Lower leg skin (tissue), 4 donors: ENCODE data around the gene KCNQ4. TPM values are rescaled to one million over a fixed set of nuclear protein-coding genes. Genes with fewer than 3 reads are reported as not detected.
A peak's percentile ranks its signal among the peaks of the same experiment; 100 is the strongest.

ENCODE experiments used
- DNase-seq, 2 donors: peaks; one replicate each; pipeline ENCODE4 v3.0.0-alpha.2; 2019; ENCODE audit warnings: low spot score in 2 of 2
- H3K4me3 ChIP-seq: fragments of 200-600 bp; sonication (generic); 2 replicates; pipeline ENCODE4 v1.5.1; 2017; ENCODE audit warnings: mild to moderate bottlenecking, low read depth; ENCODE audit not compliant: poor library complexity, severe bottlenecking
- CTCF ChIP-seq, 3 donors: fragments of 450-650 bp; IDR thresholded peaks; one replicate each; pipeline ENCODE4 v1.5.1; 2016; ENCODE audit warnings: antibody characterized with exemption in 3 of 3, mild to moderate bottlenecking in 3 of 3, moderate library complexity in 2 of 3
- POLR2A ChIP-seq, 2 donors: fragments of 450-650 bp; IDR thresholded peaks; one replicate each; pipeline ENCODE4 v1.6.1; 2016 to 2017; ENCODE audit warnings: antibody characterized with exemption in 2 of 2, mild to moderate bottlenecking in 1 of 2, moderate library complexity in 1 of 2
- WGBS, 2 donors: methylation state at CpG; one replicate each; pipeline ENCODE4 v1.1.5; 2018; 5-methylcytosine and 5-hydroxymethylcytosine counted together
- intact Hi-C: fragments of 100-400 bp; cut with DNase I; formaldehyde crosslinking; loops from one replicate; pipeline ENCODE4 v1.15.0; 2023; ENCODE audit warnings: low total_unique reads
- total RNA-seq, 4 donors: library from RNA; depleted of rRNA; stranded (reverse); fragments of >200 nt; gene quantifications; one replicate each; pipeline ENCODE4 v1.1.0, GENCODE V29; 2016

The KCNQ4 gene
- total RNA-seq, 4 donors from 2014 or later, result 1.3 to 2.7 (median 2.0) TPM

GRCh38 chr1:40751802-40752201 lies 31.8 kb upstream of the KCNQ4 start:
- DNase-seq, result no peak
- no peak for TF ChIP-seq CTCF (IDR thresholded peaks at IDR 0.05)
- TF ChIP-seq POLR2A (IDR thresholded peaks at IDR 0.05), result no peak
- no peak overlapping the region for H3K4me3 ChIP-seq
- WGBS, 2 donors, result 42 to 58% methylated on average over 4 of the region's 4 CpGs
- intact Hi-C loops, result no loop called here

GRCh38 chr1:40753142-40753882 lies 30.3 kb upstream of the KCNQ4 start:
- no peak for DNase-seq
- no peak overlapping the region for H3K4me3 ChIP-seq
- intact Hi-C loops, result no loop called here
- 89% methylated on average over 8 of the region's 8 CpGs for WGBS, 2 donors
- TF ChIP-seq POLR2A (IDR thresholded peaks at IDR 0.05) (no peak), CTCF (IDR thresholded peaks at IDR 0.05) (no peak)

- H3K4me3 ChIP-seq, result no peak overlapping the region
- WGBS, 2 donors, result 81 to 88% methylated on average over 8 of the region's 8 CpGs
- no peak for DNase-seq
- no peak for TF ChIP-seq POLR2A (IDR thresholded peaks at IDR 0.05)
- TF ChIP-seq CTCF (IDR thresholded peaks at IDR 0.05), result no peak
- intact Hi-C loops, result no loop called here
Measured at GRCh38 chr1:40754201-40754600, 29.4 kb upstream of the KCNQ4 start.

GRCh38 chr1:40755067-40755466 lies 28.5 kb upstream of the KCNQ4 start:
- DNase-seq, result peak in 1 of 2 donors; percentile 19
- no peak overlapping the region for H3K4me3 ChIP-seq
- TF ChIP-seq POLR2A (IDR thresholded peaks at IDR 0.05), result no peak
- no peak for TF ChIP-seq CTCF (IDR thresholded peaks at IDR 0.05)
- intact Hi-C loops, result no loop called here
- WGBS, 2 donors, result 61 to 68% methylated on average over 4 of the region's 4 CpGs

GRCh38 chr1:40756523-40756922 lies 27.1 kb upstream of the KCNQ4 start:
- intact Hi-C loops, result no loop called here
- no peak for DNase-seq
- H3K4me3 ChIP-seq, result no peak overlapping the region
- TF ChIP-seq POLR2A (IDR thresholded peaks at IDR 0.05) (no peak), CTCF (IDR thresholded peaks at IDR 0.05) (no peak)
- WGBS, 2 donors, result 91 to 95% methylated on average over 3 of the region's 3 CpGs

- intact Hi-C loops, result no loop called here
- no peak for DNase-seq
- H3K4me3 ChIP-seq, result no peak overlapping the region
- 82 to 83% methylated on average over 8 of the region's 8 CpGs for WGBS, 2 donors
- no peak for TF ChIP-seq CTCF (IDR thresholded peaks at IDR 0.05)
- no peak for TF ChIP-seq POLR2A (IDR thresholded peaks at IDR 0.05)
Measured at GRCh38 chr1:40757084-40757483, 26.5 kb upstream of the KCNQ4 start.
